HG02759 (cell line): ENCODE measurements around the gene CES3.

Source experiments
- ATAC-seq: cut with Tn5 transposase; IDR thresholded peaks from one replicate; pipeline ENCODE4 v1.9.1; 2021; ENCODE audit warnings: mild to moderate bottlenecking, moderate library complexity; ENCODE audit not compliant: unreplicated experiment

Gene CES3

DNA sequence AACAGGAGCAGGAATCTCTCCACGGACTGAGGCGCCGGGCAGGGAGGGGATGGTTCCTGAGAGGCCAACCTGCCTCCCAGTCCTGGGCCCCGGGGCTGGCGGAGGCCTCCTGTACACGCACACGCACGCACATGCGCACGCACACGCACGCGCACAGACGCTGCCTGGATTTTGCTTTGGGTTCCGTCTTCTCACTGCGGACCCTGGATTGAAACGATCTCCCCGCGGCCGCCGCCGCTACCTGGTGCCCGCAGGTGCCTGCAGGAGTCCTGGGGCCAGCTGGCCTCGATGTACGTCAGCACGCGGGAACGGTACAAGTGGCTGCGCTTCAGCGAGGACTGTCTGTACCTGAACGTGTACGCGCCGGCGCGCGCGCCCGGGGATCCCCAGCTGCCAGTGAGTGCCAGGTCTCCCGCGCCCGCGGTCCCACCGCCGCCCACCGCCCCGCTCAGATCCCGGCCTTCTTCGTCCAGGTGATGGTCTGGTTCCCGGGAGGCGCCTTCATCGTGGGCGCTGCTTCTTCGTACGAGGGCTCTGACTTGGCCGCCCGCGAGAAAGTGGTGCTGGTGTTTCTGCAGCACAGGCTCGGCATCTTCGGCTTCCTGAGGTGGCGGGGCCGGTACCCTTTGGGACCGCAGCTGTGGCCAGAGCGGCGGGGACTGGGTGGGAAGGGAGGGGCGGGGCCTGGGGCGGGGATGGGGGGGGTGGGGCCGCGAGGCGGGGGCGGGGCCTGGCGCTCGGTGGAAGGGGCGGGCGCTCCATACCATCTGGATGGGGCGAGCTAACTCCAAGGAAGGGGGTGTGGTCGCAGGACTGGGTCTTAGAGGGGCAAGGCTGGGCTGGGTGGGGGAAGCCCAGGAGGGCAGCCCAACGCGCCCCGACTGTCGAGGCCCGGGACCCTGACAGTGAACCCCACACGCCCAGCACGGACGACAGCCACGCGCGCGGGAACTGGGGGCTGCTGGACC is 39.6 kb downstream of the CES3 start:
- no peak for ATAC-seq

DNA sequence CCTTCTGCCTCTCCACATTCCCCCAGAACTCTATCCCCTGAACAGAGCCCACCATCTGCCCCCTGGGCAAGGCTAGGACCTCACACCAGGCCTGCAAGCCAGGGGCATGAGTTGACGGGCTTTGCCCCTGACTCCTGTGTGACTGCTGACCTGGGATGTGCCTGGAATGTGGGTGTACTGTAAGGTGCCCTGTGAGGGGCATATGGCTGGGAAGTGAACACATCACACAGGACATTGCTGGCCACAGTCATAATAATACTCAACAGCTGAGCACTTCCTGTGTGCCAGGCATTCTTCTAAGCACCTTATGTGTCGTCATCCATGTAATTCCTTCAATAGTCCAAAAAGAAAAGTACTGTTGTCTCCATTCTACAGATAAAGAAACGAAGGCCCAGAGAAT is 40.7 kb downstream of the CES3 start:
- no peak for ATAC-seq

- no peak for ATAC-seq
These were observed 46.0 kb downstream of the CES3 start for GRCh38 chr16:67006930-67007658.

DNA sequence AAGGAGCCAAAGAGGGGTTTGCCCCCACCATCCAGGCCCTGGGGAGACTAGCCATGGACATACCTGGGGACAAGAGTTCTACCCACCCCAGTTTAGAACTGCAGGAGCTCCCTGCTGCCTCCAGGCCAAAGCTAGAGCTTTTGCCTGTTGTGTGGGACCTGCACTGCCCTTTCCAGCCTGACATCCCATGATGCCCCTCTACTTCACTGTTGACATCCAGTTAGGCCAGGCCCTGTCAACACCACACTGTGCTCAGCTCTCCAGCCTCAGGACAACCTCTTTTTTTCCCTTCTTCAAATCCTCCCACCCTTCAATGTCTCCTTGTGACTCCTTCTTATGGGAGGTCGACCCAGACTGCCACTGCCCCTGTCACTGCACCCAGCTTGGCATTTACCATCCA is 48.1 kb downstream of the CES3 start:
- ATAC-seq = no peak

- ATAC-seq = no peak
These were observed 50.2 kb downstream of the CES3 start for GRCh38 chr16:67011274-67011673.

GRCh38 chr16:67013233-67013822 is 52.3 kb downstream of the CES3 start:
- ATAC-seq = no peak

- ATAC-seq = peak; percentile 59
These were observed 53.0 kb downstream of the CES3 start for GRCh38 chr16:67013823-67014633.

DNA sequence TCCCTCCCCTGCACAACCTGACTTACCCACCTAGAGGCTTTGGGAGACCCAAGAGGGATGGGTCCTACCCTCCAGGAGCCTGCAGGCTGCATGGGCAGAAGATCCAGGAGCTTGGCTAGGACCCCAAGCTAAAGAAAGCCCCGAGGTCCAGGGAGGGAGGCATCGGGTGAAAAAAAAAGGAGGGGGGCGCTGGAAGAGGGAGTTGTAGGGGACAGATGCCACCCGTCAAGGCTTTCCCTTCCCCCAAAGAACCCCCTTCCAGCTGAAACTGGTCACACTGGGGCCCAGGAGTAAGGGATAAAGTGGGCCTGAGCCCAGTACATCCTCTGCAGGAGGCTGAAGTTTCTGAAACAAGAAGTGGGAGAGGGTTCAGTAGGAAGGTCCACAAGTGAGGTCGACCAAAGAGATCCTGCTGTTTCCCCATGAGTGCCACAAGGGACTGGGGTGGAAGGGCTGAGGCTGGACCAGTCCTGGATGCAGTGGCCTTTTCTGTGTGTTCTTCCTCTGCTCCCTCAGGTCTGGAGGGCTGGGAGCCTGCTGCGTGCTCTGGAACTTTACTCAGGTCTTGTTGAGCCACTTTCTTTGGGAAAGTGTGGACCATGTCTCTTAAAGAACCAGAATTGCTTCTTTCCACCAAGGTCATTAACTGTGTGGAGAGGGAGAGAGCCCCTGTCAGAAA is 53.7 kb downstream of the CES3 start:
- no peak for ATAC-seq

- ATAC-seq = no peak
These were observed 54.3 kb downstream of the CES3 start for GRCh38 chr16:67015313-67015731.

GRCh38 chr16:67016143-67016542 is 55.1 kb downstream of the CES3 start:
- no peak for ATAC-seq

DNA sequence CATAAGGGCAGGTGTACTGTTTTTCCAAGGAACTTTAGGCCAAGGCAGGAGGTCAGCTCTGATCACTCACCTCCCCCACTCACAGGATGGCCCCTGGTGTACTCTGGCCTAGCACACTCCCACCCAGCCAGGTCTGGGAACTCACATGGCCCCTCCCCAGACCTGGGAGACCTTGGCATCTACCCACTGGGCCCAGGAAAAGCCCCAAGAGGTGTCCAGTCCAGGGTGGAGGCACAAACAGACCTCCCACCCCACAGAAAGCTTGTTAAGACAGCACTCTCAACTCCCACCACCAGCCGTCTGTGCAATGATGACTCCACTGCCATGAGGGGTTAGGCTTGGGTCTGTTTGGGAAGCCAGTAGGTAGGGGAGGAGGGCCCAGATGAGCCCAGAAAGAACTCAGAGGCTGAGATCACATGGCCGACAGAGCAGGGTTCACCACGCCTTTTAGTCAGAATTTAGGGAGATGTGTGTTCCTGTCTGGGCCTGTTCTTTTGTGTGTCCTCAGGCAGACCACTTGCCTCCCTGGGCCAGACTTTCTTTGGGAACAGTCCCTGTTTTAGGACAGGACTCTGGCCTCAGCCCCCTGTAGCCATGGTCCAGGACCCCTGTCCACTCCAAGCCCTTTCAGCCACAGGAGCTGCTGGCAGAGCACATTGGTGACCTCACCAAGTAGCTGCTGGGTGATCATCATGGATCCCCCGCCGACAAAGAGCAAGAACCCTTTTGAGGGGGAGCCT is 55.8 kb downstream of the CES3 start:
- ATAC-seq = no peak

DNA sequence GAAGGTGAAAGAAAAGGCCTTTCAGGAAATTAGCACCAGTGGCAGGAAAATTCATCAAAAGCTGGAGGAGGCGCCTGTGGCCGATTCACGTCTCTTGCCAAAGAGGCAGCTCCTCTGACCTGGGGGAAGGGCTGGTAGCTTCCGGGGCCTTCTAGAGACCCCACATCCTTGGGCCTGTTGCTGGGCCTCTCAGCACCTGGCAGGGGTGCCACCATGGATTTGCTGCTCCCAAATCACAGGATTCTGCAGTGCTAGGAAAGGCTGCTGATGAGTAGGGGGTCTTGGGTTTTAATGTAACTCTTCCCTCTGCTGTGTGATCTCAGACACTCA is 56.3 kb downstream of the CES3 start:
- ATAC-seq = no peak

GRCh38 chr16:67017810-67018488 is 56.9 kb downstream of the CES3 start:
- peak; percentile 79 for ATAC-seq

DNA sequence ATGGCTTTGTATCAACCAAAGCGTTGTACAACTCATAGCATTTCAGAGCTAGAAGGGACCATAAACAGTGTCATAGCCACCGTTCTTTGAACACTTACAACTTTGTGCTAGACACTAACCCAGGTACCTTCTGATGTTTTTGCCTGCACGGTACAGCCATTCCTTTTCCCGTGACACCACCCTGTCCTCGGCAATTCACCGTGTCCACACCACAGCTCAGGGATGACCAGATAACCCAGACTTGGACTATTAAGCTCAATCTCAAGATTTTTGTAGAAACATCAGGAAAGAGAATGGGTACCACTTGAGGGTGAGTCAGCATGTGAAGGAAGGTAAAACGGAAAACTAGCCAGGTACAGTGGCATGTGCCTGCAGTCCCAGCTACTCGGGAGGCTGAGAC is 58.1 kb downstream of the CES3 start:
- no peak for ATAC-seq

DNA sequence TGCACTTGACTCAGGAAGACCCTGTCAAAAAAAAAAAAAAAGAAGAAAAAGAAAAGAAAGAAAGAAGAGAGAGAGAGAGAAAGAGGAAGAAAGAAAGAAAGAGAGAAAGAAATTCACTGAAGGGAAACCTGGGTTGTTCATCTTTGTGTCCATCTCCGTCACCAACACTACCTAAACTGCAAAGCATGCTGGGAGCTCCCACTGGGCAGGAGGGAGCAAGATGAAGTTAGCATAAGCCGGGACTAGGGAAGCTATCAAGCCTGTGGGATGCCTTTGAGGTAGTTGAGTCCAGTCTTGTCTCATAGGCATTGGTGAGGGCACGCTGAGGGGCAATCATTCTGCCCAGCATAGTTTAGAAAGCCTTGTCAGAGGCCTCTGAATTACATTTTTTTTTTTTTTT is 60.3 kb downstream of the CES3 start:
- no peak for ATAC-seq

DNA sequence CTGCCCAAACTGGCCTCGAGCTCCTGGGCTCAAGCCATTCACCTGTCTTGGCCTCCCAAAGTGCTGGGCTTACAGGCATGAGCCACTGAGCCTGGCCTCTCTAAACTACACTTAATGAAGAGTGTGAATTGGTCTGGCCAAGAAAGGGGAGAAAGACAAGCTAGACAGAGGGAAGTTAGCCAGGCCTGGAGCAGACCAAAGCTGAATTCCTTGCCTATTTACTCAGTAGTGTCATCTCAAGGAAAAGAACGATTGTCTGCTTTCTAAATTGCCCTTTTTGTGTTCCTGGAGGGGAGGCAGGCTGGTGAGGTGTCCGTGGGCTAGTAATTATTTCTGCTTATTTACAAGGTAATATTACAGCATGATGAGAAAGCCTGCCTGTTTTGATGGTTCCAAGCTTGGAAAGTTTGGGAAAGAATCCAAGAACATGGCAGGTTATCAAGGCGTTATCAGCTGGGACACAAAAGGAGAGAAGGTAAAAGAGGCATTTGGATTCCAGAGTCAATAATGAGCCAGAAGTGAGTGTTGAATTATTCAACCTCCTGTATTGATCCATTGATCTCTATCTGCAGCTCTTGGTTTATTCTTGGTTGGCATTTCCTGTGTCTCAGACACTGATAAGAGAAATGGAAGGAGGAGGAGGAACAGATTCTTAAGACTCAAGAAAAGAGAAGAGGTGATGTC is 61.6 kb downstream of the CES3 start:
- ATAC-seq = no peak

DNA sequence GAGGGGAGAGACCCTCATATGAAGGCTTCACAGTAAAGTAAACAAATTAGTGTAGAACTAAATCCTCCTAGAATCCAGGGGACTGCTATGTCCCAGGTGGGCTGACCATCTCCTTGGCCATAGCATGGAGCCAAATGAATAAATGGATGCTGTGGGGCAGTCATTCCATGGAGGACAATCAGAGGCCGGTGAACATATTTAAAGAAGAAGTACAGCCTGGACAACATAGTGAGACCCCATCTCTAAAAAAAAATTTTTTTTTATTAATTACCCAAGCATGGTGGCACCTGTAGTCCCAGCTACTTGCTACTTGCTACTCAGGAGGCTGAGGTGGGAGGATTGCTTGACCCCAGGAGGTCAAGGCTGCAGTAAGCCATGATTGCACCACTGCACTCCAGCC is 62.6 kb downstream of the CES3 start:
- no peak for ATAC-seq
